GM18526 (cell line): ENCODE results near the gene PGM1.

Experiments
- POLR2A ChIP-seq: IDR thresholded peaks from 3 replicates; pipeline ENCODE4 v1.6.1; 2011; ENCODE audit not compliant: insufficient read length; ENCODE audit errors: extremely low read depth

The PGM1 gene

DNA sequence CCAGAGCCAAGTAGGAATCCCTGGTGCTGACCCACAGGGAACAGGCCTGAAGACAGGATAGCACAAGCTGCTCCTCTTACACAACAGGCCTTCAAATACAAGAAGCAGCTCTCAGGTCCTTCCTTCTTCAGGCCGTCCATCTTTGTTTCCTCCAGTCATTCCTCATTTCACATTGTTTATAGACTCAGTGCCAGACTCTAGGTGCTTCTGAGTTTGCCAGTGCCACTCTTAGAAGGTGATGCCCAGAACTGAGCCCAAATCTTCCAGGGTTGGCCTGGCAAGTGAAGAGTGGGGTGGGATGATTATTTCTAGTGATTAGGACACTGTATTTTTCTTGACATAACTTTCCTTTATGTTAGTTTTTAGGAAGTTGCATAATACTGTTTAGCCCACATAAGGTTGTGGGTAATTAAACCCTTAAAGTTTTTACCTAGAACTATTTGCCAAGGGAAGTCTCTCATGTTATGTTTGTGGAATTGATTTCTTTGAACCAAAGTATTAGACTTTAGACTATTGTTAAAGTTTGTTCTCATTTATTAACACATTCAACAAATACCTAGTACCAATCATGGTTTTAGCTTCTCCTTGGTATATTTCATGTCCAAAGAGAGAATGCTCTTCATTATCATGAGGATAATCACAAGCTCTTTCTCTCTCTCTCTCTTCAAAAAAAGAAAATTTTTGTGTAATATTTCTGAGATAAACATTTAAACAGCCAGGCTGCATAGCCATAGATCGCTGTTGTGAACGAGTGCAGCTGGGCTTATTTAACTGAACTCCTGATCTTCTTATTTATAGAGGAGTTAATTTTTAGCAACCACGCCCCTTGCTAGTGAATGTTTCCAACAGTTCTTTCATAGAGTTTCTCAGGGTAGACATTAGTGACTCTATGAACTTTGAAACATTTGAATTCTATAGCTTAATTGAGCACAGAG is 47.7 kb downstream of the PGM1 start:
- TF ChIP-seq POLR2A: no peak

DNA sequence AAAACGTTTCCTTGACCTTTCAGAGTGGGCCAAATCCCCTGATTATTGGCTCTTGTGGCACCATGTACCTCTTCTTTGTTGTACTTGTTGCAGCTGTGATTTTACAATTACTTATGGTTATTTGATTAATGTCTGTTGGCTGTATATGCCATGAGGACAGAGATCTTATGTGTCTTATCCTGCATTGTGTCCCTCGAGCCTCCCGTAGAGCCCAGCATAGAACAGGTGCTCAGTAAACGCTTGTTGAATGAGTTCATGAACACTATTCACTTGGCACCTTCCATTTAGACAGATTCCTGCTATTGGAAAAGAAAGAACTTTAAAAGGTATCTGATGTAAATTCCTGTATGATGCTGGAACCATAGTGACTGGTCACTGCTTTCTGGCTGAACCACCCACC is 48.4 kb downstream of the PGM1 start:
- no peak for TF ChIP-seq POLR2A

DNA sequence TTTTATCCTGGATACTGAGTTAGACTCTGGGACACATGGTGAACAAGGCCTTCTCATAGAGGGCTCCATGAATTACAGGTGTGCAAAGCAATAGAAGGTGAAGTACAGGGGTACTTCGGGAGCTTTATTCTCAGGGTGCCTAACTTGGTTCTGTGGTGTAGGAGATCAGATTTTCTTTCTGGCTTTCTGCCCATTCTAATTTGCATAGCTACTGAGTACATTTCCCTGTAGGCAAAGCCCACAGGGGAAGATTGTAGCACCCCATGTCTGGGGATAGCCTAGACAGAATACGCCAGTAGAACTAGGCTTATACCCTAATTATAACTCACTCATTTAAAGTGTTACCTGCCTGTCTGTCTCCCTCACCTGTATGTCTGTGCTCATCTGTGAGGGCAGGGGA is 49.7 kb downstream of the PGM1 start:
- TF ChIP-seq POLR2A: no peak

DNA sequence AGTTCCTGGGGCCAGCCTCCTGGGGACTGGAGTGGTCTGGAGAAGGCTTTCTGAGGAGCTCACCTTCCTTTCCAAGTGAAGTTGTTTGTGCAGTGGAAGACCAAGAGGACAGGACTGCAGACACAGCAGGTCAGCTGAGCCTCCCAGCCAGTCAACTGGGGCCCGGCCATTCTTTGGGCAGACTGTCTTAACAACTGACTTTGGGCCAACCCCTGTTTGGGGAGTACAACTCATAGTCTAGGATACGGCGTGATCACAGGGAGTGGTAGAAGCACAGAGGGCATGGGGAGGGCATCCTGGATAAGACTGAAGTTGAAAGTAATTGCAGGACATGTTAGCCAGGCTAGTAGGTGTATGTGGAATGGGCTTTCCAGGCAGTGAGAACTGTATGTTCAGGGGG is 50.3 kb downstream of the PGM1 start:
- no peak for TF ChIP-seq POLR2A

DNA sequence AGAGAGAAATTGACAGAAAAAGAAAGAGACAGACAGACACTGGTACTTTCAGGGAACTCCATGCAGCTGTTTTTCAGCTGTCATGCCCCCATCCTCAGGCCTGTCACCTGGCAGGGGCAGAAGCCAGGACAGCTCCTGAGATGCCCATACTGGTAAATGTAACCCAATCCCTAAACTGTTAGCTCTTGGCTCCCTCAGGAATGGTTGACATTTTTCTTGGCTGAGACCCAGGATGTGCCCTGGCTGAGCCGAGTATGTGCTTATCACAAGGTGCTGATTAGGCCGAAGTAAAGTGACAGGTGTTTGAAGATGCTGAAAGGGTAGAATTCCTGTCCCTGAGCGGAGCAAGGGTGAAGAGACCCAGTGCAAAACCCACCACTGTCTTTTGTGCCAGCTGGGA is 50.7 kb downstream of the PGM1 start:
- TF ChIP-seq POLR2A: no peak

DNA sequence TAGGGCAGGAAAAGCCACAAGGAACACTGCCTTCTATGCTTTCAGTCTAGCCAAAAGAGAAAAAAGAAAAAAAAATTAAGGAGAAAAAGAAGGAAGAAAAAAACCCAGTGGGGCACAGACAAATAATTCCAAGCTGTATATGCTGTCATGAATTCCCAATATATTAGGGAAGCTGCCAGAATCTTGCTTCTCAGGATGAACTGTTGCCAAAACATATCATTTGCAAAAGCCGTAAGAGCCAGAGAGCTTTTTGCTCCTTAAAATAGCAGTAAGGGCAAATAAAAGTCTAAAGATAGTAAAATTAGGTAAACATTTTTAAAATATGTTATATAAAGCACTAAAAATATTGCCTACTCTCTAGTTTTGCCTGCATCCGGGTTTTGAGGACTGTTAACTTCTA is 52.1 kb downstream of the PGM1 start:
- TF ChIP-seq POLR2A: no peak

DNA sequence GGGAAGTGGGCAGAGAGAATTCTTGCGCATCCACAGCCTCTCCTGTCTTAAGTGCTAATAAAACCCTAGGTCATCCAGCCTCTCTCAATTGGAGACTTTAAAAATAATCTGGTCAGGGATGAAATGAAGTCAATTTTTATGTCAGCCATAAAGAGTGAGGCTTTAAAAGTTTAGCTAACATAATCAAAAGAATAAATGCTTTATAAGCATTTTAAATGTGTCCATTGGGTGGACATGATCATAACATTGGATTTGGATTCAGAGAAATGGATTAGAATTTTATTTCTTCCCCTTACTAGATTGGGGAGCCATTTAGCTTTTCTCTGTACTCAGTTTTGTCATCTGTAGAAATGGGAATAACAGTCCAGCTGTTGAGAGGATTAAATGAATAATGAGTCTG is 55.5 kb downstream of the PGM1 start:
- TF ChIP-seq POLR2A: no peak

DNA sequence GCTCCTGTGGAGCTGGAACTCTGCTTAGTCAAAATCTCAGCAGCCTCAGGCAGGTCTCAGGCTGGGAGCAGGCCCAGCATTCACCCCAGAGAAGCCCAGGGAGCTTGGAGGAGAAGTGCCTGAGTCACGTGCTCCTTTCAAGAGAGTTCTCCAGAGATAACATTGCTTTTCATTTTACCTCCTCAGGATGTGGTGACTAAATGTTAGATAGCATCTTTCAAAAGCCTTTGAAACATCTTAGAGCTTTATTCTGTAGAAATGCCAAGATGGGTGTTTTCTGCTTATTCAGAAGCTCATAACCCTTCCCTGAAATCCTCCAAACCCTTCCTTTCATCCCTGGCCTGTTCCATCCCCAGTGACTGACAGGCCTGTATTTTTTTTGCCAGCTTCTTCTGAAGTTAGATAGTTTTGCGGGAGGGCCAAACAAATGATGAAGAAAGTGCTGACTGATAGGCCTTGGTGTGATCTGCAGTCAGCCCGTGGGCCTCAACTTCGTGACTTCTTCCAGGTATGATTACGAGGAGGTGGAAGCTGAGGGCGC is 58.0 kb downstream of the PGM1 start:
- TF ChIP-seq POLR2A: no peak

DNA sequence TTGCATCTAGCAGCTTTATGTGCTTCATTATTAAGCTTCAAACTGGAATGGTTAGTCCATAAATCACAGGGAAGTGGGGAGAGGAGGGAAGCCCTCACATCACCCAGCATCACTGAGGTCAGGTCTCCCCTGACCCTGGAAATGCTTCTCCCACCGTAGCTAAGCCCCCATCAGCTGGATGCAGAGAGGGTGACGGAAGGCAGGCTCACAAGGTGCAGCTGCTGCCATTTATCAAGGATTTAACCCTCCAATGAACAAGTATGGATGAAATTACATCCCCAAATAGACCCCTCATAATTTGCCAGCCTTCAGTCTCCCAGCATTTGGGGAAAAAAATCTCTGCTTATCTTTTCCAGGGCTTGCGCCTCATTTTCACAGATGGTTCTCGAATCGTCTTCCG is 60.8 kb downstream of the PGM1 start:
- TF ChIP-seq POLR2A: no peak

DNA sequence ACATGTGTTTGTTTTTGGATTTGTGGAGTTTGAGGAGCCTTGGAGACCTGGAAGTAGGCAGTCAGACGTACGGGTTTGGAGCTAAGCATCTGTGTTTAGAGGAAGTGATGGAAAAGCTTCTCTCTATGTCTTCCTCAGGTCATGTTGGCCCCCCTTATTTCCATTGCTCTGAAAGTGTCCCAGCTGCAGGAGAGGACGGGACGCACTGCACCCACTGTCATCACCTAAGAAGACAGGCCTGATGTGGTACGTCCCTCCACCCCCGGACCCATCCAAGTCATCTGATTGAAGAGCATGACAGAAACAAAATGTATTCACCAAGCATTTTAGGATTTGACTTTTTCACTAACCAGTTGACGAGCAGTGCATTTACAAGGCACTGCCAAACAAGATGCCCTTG is 66.2 kb downstream of the PGM1 start:
- no peak for TF ChIP-seq POLR2A

DNA sequence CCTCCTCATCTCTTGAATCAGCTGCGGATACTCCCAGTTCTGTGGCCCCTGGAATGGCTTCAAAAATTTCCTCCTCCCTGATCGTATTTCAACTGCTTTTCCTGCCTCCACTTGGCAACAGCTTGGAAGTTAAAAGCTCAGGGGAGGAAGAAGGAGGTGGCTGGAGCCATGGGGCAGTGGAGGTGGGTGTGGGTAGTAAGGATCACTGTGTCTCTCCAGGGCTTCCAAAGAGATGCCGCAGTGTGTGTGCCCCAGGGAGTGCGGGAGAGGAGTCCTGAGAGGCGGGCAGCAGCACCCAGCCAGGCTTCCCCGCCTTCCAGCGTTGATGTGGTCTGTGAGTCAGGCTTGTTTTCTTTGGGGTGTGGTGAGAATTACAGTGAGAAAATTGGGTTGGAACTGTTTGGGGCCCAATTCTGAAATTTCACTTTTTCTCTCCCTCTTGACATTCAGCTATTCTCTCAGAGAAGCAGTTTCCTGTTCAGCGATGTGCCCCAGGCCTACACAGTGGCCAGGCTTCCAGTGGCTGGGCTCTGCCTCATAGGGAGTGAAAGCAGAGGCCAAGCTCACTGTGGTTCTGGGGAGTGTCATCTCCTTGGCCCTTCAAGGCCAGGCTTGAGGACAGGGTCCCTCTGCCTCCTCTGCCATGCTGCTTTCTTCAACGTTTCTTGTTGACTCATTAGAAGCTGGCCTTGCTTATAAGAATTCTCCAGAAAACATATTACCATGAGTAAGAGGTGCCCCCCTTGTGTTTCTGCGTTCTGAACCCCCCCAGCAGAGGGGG is 69.0 kb downstream of the PGM1 start:
- TF ChIP-seq POLR2A: no peak

DNA sequence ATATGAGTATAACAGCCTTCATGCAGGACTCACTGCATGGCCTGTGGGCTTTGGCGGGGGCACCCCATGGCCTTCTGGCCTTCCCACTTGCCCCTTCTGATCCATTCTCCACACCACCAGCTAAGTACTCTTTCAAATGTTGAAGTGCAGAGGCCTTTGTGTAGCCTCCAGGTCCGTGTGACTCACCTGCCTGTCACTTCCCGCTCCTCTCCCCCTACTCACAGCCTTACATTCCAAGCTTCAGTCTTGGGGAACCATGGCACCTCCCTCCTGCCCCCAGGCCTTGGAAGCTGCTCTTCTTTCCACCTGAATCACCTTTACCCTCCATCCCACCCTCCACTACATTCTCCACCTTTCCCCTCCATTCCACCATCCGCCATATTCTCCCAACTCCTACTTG is 69.6 kb downstream of the PGM1 start:
- no peak for TF ChIP-seq POLR2A

DNA sequence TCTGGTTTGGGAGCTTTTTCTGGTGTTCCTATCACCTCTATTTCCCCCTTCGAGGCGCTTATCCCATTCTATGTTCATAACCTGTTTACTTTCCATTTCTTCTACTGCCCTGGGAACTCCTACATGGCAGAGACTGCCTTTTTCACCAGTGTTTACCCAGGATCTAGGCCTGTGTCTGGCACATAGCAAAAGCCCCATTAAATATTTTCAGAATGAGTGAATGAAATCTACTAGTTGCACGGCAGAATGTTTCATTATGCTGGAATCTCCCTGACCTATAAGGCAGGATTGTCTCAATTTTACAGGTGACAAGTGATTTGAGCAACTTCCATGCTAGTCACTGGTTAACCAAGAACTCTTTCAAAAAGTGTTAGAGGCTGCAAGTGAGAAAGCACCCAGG is 70.1 kb downstream of the PGM1 start:
- no peak for TF ChIP-seq POLR2A

DNA sequence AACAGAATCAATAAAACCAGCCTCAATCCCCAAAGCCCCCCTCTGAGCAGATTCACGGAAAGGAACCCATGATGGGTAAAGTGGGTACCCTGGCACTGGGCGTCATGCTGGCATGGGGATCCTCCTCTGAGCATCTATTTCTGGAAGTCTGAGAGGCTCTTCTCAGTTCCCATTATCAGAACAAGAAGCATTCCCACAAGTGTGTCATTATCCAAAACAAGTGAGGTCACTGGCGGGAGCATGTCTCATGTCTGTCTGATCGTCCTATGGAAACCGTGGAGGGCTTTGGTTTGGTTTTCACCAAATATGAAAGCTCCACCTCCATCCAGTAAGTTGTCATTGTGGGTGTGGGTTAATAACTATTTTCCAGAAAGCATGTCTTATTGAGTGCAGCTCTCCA is 70.7 kb downstream of the PGM1 start:
- TF ChIP-seq POLR2A: no peak

DNA sequence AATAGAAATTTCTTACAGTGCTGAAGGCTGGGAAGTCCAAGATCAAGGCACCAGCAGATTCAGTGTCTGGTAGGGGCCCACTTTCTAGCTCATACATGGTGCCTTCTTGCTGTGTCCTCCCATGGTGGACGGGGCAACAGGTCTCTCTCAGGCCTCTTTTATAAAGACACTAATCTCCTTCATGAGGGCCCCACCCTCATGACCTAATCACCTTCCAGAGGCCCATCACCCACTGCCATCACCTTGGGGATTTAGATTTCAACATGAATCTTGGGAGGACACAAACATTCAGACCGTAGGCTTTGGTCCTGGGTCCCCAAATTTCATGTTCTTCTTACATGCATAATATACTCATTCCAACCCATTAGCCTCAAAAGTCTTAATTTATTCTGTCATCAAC is 71.5 kb downstream of the PGM1 start:
- TF ChIP-seq POLR2A: no peak

DNA sequence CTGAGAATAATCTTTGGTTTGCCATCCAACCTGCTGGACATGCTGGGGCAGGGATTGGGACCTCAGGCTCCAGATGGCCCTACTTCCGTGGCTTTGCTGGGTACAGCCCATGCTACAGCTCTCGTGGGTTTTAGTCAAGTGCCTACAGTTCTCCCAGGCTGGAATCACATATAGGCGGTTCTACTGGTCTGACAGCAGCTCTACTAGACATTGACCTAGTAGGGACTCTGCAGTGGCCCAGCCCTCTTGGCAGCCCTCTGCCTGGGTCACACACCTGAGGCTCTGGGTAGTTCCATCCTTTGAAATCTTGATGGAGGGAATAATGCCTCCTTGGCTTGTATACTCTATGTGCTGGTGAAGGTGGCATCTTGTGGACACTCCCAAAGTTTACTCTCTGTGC is 72.2 kb downstream of the PGM1 start:
- no peak for TF ChIP-seq POLR2A
